ENCODE measurements around the gene FAM83C. TPM values are rescaled to one million over a fixed set of nuclear protein-coding genes. Genes with fewer than 3 reads are reported as not detected.

The FAM83C gene
- total RNA-seq, 1 donor from 2014 or later, result not detected

- no peak for DNase-seq
- peaks cover 9% of the 10 kb centered on the region for H3K27me3 Mint-ChIP-seq (ENCODE audit: unreplicated experiment)
- no peaks in the 10 kb centered on the region for H3K36me3 Mint-ChIP-seq (ENCODE audit: unreplicated experiment)
- peaks cover 18% of the 10 kb centered on the region for H3K9me3 Mint-ChIP-seq (ENCODE audit: unreplicated experiment)
- H3K27ac Mint-ChIP-seq (ENCODE audit: unreplicated experiment), result no peak overlapping the region
- peaks cover 14% of the 10 kb centered on the region for H3K4me1 Mint-ChIP-seq (ENCODE audit: low read depth, unreplicated experiment)
- H3K4me3 Mint-ChIP-seq (ENCODE audit: unreplicated experiment), result no peak overlapping the region
- no peak for TF ChIP-seq CTCF (IDR thresholded peaks at IDR 0.05; ENCODE audit: partially characterized antibody, unreplicated experiment)
Observed at GRCh38 chr20:35287509-35288324, 4.5 kb downstream of the FAM83C start.

GRCh38 chr20:35286899-35287508 is 5.2 kb downstream of the FAM83C start:
- H3K9me3 Mint-ChIP-seq (ENCODE audit: unreplicated experiment), result peaks cover 20% of the 10 kb centered on the region
- no peak for DNase-seq
- TF ChIP-seq CTCF (IDR thresholded peaks at IDR 0.05; ENCODE audit: partially characterized antibody, unreplicated experiment), result no peak
- no peak overlapping the region for H3K4me3 Mint-ChIP-seq (ENCODE audit: unreplicated experiment)
- H3K4me1 Mint-ChIP-seq (ENCODE audit: low read depth, unreplicated experiment), result peaks cover 14% of the 10 kb centered on the region
- H3K36me3 Mint-ChIP-seq (ENCODE audit: unreplicated experiment), result no peaks in the 10 kb centered on the region
- H3K27me3 Mint-ChIP-seq (ENCODE audit: unreplicated experiment), result peaks cover 9% of the 10 kb centered on the region
- H3K27ac Mint-ChIP-seq (ENCODE audit: unreplicated experiment), result no peak overlapping the region

GRCh38 chr20:35286077-35286898 is 5.9 kb downstream of the FAM83C start:
- Mint-ChIP-seq H3K9me3 (ENCODE audit: unreplicated experiment) (peaks cover 20% of the 10 kb centered on the region), H3K27me3 (ENCODE audit: unreplicated experiment) (peaks cover 9% of the 10 kb centered on the region), H3K4me1 (ENCODE audit: low read depth, unreplicated experiment) (peaks cover 14% of the 10 kb centered on the region), H3K36me3 (ENCODE audit: unreplicated experiment) (no peaks in the 10 kb centered on the region), H3K27ac (ENCODE audit: unreplicated experiment) (peak overlapping the region; percentile 97), H3K4me3 (ENCODE audit: unreplicated experiment) (peak overlapping the region; percentile 91)
- DNase-seq, result no peak
- TF ChIP-seq CTCF (IDR thresholded peaks at IDR 0.05; ENCODE audit: partially characterized antibody, unreplicated experiment), result no peak

GRCh38 chr20:35285806-35286076 is 6.5 kb downstream of the FAM83C start:
- Mint-ChIP-seq H3K27ac (ENCODE audit: unreplicated experiment) (peak overlapping the region; percentile 97), H3K36me3 (ENCODE audit: unreplicated experiment) (no peaks in the 10 kb centered on the region), H3K4me3 (ENCODE audit: unreplicated experiment) (peak overlapping the region; percentile 91), H3K4me1 (ENCODE audit: low read depth, unreplicated experiment) (peaks cover 14% of the 10 kb centered on the region), H3K27me3 (ENCODE audit: unreplicated experiment) (peaks cover 9% of the 10 kb centered on the region), H3K9me3 (ENCODE audit: unreplicated experiment) (peaks cover 19% of the 10 kb centered on the region)
- TF ChIP-seq CTCF (IDR thresholded peaks at IDR 0.05; ENCODE audit: partially characterized antibody, unreplicated experiment), result no peak
- DNase-seq, result no peak
